ENCODE data around the gene WDR76.

DNA sequence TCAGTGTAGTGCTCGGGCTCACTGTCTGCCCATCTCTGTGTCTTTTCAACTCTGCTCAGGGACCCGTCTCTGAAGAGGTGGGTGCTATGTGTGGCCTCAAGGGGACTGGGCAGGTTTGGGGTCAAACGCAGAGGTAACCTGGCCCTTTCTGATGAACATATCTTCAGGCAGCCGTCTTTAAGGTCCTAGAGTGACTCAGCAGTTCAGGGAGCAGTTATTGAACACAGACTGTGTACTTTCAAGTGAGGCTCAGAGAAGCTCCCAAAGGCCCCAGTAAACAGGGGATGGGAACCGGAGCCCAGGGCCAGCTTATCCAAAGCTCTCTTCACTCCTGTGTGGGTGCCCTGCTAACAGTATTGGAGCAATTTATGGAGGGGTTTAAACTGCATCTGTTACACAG, 73.1 kb downstream of the WDR76 start:
- TF ChIP-seq, protein P1, sequence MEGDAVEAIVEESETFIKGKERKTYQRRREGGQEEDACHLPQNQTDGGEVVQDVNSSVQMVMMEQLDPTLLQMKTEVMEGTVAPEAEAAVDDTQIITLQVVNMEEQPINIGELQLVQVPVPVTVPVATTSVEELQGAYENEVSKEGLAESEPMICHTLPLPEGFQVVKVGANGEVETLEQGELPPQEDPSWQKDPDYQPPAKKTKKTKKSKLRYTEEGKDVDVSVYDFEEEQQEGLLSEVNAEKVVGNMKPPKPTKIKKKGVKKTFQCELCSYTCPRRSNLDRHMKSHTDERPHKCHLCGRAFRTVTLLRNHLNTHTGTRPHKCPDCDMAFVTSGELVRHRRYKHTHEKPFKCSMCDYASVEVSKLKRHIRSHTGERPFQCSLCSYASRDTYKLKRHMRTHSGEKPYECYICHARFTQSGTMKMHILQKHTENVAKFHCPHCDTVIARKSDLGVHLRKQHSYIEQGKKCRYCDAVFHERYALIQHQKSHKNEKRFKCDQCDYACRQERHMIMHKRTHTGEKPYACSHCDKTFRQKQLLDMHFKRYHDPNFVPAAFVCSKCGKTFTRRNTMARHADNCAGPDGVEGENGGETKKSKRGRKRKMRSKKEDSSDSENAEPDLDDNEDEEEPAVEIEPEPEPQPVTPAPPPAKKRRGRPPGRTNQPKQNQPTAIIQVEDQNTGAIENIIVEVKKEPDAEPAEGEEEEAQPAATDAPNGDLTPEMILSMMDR (IDR thresholded peaks at IDR 0.05), result no peak
- no peak for TF ChIP-seq POLR2AphosphoS5 (IDR thresholded peaks at IDR 0.05)
- TF ChIP-seq POLR2A (IDR thresholded peaks at IDR 0.05), result no peak

Data from prostate gland (tissue), 2 donors.